Amniotic epithelial cell (primary cell): ENCODE data around the gene KIR2DL4.
"Not testable (repeated sequence)": the region's sequence is repeated elsewhere in the genome, so short reads cannot be mapped to it uniquely, and the experiment has no call there.

Experiments used
- DNase-seq: peaks from one replicate; pipeline ENCODE4 v3.0.0-alpha.2; 2010; ENCODE audit warnings: low read depth

KIR2DL4 gene

GRCh38 chr19:54803410-54803809, at the start of gene KIR2DL4:
Gene KIR2DL4 (plus strand): TSS chr19:54803610. CDS start chr19:54803652, 42 bp downstream.
- no peak for DNase-seq

GRCh38 chr19:54756204-54757110, 47.0 kb upstream of the KIR2DL4 start:
- not testable (repeated sequence) for DNase-seq

GRCh38 chr19:54758577-54758976, 44.8 kb upstream of the KIR2DL4 start:
- DNase-seq, result not testable (repeated sequence)

- DNase-seq, result not testable (repeated sequence)
Observed at GRCh38 chr19:54764219-54764618, 39.2 kb upstream of the KIR2DL4 start.

- DNase-seq, result not testable (repeated sequence)
Observed at GRCh38 chr19:54766464-54766863, 36.9 kb upstream of the KIR2DL4 start.

GRCh38 chr19:54769646-54770045, 33.8 kb upstream of the KIR2DL4 start, which contains the start of gene KIR2DL1:
Gene KIR2DL1 (plus strand): TSS chr19:54769793. CDS start chr19:54769851, 58 bp downstream.
- not testable (repeated sequence) for DNase-seq

GRCh38 chr19:54770511-54770910, 32.9 kb upstream of the KIR2DL4 start:
- not testable (repeated sequence) for DNase-seq

- not testable (repeated sequence) for DNase-seq
Observed at GRCh38 chr19:54771018-54771960, 32.1 kb upstream of the KIR2DL4 start.

- DNase-seq, result not testable (repeated sequence)
Observed at GRCh38 chr19:54772666-54773065, 30.7 kb upstream of the KIR2DL4 start.

- not testable (repeated sequence) for DNase-seq
Observed at GRCh38 chr19:54775095-54775815, 28.2 kb upstream of the KIR2DL4 start.

- not testable (repeated sequence) for DNase-seq
Observed at GRCh38 chr19:54775830-54776229, 27.6 kb upstream of the KIR2DL4 start.

- DNase-seq, result not testable (repeated sequence)
Observed at GRCh38 chr19:54777851-54778250, 25.6 kb upstream of the KIR2DL4 start.

- not testable (repeated sequence) for DNase-seq
Observed at GRCh38 chr19:54778896-54779295, 24.5 kb upstream of the KIR2DL4 start.

GRCh38 chr19:54782916-54783315, 20.5 kb upstream of the KIR2DL4 start:
- DNase-seq, result not testable (repeated sequence)

- DNase-seq, result not testable (repeated sequence)
Observed at GRCh38 chr19:54786091-54786723, 17.2 kb upstream of the KIR2DL4 start.

- DNase-seq, result not testable (repeated sequence)
Observed at GRCh38 chr19:54788154-54788553, 15.3 kb upstream of the KIR2DL4 start.

GRCh38 chr19:54790711-54791110, 12.7 kb upstream of the KIR2DL4 start:
- no peak for DNase-seq

GRCh38 chr19:54791476-54791875, 11.9 kb upstream of the KIR2DL4 start:
- DNase-seq, result no peak

GRCh38 chr19:54792814-54793213, 10.6 kb upstream of the KIR2DL4 start:
- DNase-seq, result no peak

GRCh38 chr19:54795758-54796157, 7.7 kb upstream of the KIR2DL4 start:
- no peak for DNase-seq

GRCh38 chr19:54804101-54804500, 691 bp downstream of the KIR2DL4 start:
- no peak for DNase-seq
